ENCODE measurements around the gene CD1C. TPM values are rescaled to one million over a fixed set of nuclear protein-coding genes. Genes with fewer than 3 reads are reported as not detected.
"Not testable (repeated sequence)": the region's sequence is repeated elsewhere in the genome, so short reads cannot be mapped to it uniquely, and the experiment has no call there.

The CD1C gene
- total RNA-seq, 1 donor from 2014 or later = not detected

DNA sequence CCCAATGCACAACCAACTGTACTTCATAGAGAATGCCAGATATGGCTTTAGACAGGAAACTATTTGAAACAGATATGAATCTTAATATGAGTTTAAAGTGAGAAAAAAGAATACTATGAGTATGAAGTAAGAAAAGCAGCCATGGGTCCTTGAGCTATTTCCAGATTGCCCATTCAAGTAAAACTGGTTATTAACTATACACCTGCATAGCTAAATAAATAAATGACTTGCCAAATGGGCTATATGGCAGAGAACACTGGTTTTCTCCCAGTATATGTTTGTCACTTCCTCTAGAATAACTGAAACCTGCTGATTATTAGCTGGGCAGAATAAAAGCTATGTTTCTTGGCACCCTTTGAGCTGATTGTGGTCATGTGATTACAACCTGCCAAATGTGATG, 17.0 kb upstream of the CD1C start:
- Mint-ChIP-seq H3K9me3 (ENCODE audit: unreplicated experiment) (no peaks in the 10 kb centered on the region), H3K27ac (ENCODE audit: unreplicated experiment) (no peak overlapping the region), H3K36me3 (ENCODE audit: low read depth, unreplicated experiment) (no peaks in the 10 kb centered on the region), H3K4me3 (ENCODE audit: unreplicated experiment) (no peak overlapping the region), H3K27me3 (ENCODE audit: unreplicated experiment) (no peaks in the 10 kb centered on the region), H3K4me1 (ENCODE audit: unreplicated experiment) (no peaks in the 10 kb centered on the region)
- no peak for DNase-seq (ENCODE audit: low spot score)
- TF ChIP-seq, protein P1, sequence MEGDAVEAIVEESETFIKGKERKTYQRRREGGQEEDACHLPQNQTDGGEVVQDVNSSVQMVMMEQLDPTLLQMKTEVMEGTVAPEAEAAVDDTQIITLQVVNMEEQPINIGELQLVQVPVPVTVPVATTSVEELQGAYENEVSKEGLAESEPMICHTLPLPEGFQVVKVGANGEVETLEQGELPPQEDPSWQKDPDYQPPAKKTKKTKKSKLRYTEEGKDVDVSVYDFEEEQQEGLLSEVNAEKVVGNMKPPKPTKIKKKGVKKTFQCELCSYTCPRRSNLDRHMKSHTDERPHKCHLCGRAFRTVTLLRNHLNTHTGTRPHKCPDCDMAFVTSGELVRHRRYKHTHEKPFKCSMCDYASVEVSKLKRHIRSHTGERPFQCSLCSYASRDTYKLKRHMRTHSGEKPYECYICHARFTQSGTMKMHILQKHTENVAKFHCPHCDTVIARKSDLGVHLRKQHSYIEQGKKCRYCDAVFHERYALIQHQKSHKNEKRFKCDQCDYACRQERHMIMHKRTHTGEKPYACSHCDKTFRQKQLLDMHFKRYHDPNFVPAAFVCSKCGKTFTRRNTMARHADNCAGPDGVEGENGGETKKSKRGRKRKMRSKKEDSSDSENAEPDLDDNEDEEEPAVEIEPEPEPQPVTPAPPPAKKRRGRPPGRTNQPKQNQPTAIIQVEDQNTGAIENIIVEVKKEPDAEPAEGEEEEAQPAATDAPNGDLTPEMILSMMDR (IDR thresholded peaks at IDR 0.05; ENCODE audit: unreplicated experiment) = no peak

DNA sequence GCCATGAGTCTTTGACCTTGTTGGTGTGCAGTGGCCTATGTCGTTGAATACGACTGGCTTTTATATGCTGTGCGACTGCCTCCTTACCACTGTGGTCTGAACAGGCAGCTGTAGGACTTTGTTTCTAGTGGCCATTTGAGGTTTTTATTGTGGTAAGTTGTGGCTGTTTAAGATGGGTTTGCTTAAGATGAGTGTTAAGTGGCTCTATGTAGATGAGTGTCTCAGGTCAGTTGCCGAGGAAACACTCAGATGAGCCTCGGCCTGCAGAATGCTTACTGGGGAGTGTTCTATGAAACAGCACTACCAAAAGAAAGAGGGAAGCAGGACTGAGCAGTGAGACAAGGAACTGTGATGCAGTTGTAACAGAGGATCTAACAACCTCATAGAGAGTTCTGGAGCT, 14.9 kb upstream of the CD1C start:
- no peaks in the 10 kb centered on the region for H3K9me3 Mint-ChIP-seq (ENCODE audit: unreplicated experiment)
- H3K27ac Mint-ChIP-seq (ENCODE audit: unreplicated experiment) = no peak overlapping the region
- no peaks in the 10 kb centered on the region for H3K27me3 Mint-ChIP-seq (ENCODE audit: unreplicated experiment)
- H3K36me3 Mint-ChIP-seq (ENCODE audit: low read depth, unreplicated experiment) = no peaks in the 10 kb centered on the region
- TF ChIP-seq, protein P1 (IDR thresholded peaks at IDR 0.05; ENCODE audit: unreplicated experiment) = no peak
- H3K4me3 Mint-ChIP-seq (ENCODE audit: unreplicated experiment) = no peak overlapping the region
- DNase-seq (ENCODE audit: low spot score) = no peak
- H3K4me1 Mint-ChIP-seq (ENCODE audit: unreplicated experiment) = no peaks in the 10 kb centered on the region

DNA sequence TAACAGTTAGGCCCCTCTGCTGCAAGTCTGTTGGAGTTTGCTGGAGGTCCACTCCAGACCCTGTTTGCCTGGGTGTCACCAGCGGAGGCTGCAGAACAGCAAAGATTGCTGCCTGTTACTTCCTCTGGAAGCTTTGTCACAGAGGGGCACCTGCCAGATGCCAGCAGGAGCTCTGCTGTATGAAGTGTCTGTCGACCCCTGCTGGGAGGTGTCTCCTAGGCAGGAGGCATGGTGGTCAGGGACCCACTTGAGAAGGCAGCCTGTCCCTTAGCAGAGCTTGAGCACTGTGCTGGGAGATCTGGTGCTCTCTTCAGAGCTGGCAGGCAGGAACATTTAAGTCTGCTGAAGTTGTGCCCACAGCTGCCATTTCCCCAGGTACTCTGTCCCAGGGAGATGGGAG, 7.3 kb upstream of the CD1C start:
- not testable (repeated sequence) for H3K4me3 Mint-ChIP-seq (ENCODE audit: unreplicated experiment); DNase-seq (ENCODE audit: low spot score); H3K27ac Mint-ChIP-seq (ENCODE audit: unreplicated experiment); H3K9me3 Mint-ChIP-seq (ENCODE audit: unreplicated experiment); H3K27me3 Mint-ChIP-seq (ENCODE audit: unreplicated experiment); H3K36me3 Mint-ChIP-seq (ENCODE audit: low read depth, unreplicated experiment)
- peaks cover 15% of the 10 kb centered on the region for H3K4me1 Mint-ChIP-seq (ENCODE audit: unreplicated experiment)

DNA sequence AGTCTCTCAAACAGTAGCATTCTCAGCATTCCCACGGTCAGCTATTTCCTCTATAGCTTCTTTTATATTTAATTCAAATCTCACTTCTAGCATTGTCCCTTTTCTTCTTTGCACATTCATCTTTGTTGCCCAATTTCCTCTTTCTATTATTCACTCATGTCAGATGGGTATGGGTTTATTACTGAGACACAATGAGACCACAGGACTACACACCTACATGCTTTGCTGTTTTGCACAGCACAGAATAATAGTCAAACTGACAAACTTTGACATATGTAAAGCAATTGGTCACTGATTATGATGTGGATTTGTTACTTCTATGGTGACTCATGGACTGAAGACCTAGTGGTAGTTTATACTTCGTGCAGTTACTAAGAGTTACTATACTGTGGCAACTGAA, 5.8 kb upstream of the CD1C start:
- Mint-ChIP-seq H3K36me3 (ENCODE audit: low read depth, unreplicated experiment) (no peaks in the 10 kb centered on the region), H3K27me3 (ENCODE audit: unreplicated experiment) (peaks cover 6% of the 10 kb centered on the region), H3K9me3 (ENCODE audit: unreplicated experiment) (no peaks in the 10 kb centered on the region), H3K4me1 (ENCODE audit: unreplicated experiment) (peaks cover 15% of the 10 kb centered on the region), H3K27ac (ENCODE audit: unreplicated experiment) (no peak overlapping the region), H3K4me3 (ENCODE audit: unreplicated experiment) (no peak overlapping the region)
- no peak for DNase-seq (ENCODE audit: low spot score)
- TF ChIP-seq, protein P1 (IDR thresholded peaks at IDR 0.05; ENCODE audit: unreplicated experiment) = no peak

DNA sequence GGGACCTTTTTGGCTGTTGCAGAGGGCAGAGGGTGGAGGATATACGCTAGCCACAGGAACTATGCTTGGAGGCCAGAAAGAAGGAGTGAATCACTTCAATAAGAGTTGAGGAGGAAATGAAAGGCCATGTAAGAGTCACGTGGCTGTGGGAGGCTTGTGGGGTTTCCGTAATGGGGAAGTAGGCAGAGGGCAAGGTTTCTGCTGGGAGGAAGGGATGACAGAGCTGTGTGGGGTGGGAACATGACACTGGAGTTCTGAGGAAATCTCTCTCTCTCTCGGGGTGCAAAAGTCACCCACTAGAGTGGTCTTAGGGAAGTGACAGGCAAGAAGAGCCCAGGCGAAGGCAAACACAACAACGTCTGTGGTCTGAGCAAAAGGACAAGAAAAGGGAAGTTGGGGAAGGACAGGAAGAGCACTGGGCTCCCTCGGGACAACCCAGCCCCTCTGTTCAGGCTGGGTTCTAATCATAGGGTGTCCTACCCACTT, 3.9 kb upstream of the CD1C start:
- no peaks in the 10 kb centered on the region for H3K9me3 Mint-ChIP-seq (ENCODE audit: unreplicated experiment)
- peaks cover 6% of the 10 kb centered on the region for H3K27me3 Mint-ChIP-seq (ENCODE audit: unreplicated experiment)
- TF ChIP-seq, protein P1 (IDR thresholded peaks at IDR 0.05; ENCODE audit: unreplicated experiment) = no peak
- peaks cover 15% of the 10 kb centered on the region for H3K4me1 Mint-ChIP-seq (ENCODE audit: unreplicated experiment)
- H3K27ac Mint-ChIP-seq (ENCODE audit: unreplicated experiment) = no peak overlapping the region
- DNase-seq (ENCODE audit: low spot score) = no peak
- no peaks in the 10 kb centered on the region for H3K36me3 Mint-ChIP-seq (ENCODE audit: low read depth, unreplicated experiment)
- H3K4me3 Mint-ChIP-seq (ENCODE audit: unreplicated experiment) = no peak overlapping the region
